H1 (cell line): ENCODE results near the gene ADGRD2. TPM values are rescaled to one million over a fixed set of nuclear protein-coding genes. Genes with fewer than 3 reads are reported as not detected.

Experiments used
- CTCF ChIA-PET: fragments of 300-600 bp; sonication (Branson Sonifier 250); formaldehyde crosslinking; loops from one replicate; lab custom pipeline; 2021; ENCODE audit not compliant: partially characterized antibody; lab: Charles Lee
- POLR2A ChIA-PET: fragments of 300-600 bp; sonication (Branson Sonifier 250); formaldehyde crosslinking; loops from one replicate; lab custom pipeline; 2021; ENCODE audit warnings: inconsistent platforms; ENCODE audit not compliant: partially characterized antibody; lab: Charles Lee
- DNase-seq, 2 experiments: peaks; one replicate each; pipeline versions ENCODE4 v3.0.0 to v3.0.0-alpha.2; 2010 to 2022; ENCODE audit warnings: low spot score in 2 of 2, low read depth in 1 of 2, mixed read lengths in 1 of 2
- FAIRE-seq: peaks from 2 replicates; lab custom pipeline; 2011; peaks lifted over from hg19 to GRCh38; lab: Jason Lieb, UNC
- H2AFZ ChIP-seq: 2 replicates; pipeline ENCODE4 v1.8.1; 2012; ENCODE audit warnings: low read length, inconsistent platforms
- H2AK5ac ChIP-seq: 2 replicates; pipeline ENCODE4 v1.6.1; 2013; ENCODE audit warnings: low read depth, low read length
- H2BK120ac ChIP-seq: replicated peaks from 2 replicates; pipeline ENCODE3; 2013; ENCODE audit warnings: low read depth, low read length, inconsistent platforms
- H2BK12ac ChIP-seq: 2 replicates; pipeline ENCODE4 v1.6.1; 2013; ENCODE audit warnings: low read depth, low read length
- H2BK15ac ChIP-seq: 2 replicates; pipeline ENCODE4 v1.6.1; 2013; ENCODE audit warnings: low read length
- H2BK20ac ChIP-seq: 2 replicates; pipeline ENCODE4 v1.6.1; 2013; ENCODE audit warnings: low read length
- H2BK5ac ChIP-seq: 2 replicates; pipeline ENCODE4 v1.6.1; 2013; ENCODE audit warnings: low read depth, low read length
- H3K14ac ChIP-seq: 2 replicates; pipeline ENCODE4 v1.6.1; 2013; ENCODE audit warnings: inconsistent platforms; ENCODE audit not compliant: insufficient read length
- H3K18ac ChIP-seq: 2 replicates; pipeline ENCODE4 v1.6.1; 2013; ENCODE audit warnings: low read length; ENCODE audit errors: extremely low read depth
- H3K23ac ChIP-seq: 2 replicates; pipeline ENCODE4 v1.6.1; 2013; ENCODE audit warnings: inconsistent platforms; ENCODE audit not compliant: insufficient read length
- H3K23me2 ChIP-seq: 2 replicates; pipeline ENCODE4 v1.6.1; 2013; ENCODE audit warnings: low read depth, low read length
- H3K27ac ChIP-seq: 2 replicates; pipeline ENCODE4 v1.6.1; 2011; ENCODE audit warnings: low read depth, low read length, inconsistent platforms
- H3K27me3 ChIP-seq, 4 experiments: replicated peaks in 1 of 4; 1 replicate in 1 of 4; 2 replicates in 3 of 4; pipeline versions ENCODE4 v1.6.1 to v1.8.1; 2011 to 2013; ENCODE audit warnings: low read length in 3 of 4, mild to moderate bottlenecking in 3 of 4, inconsistent platforms in 2 of 4, mixed read lengths in 2 of 4, moderate library complexity in 1 of 4; ENCODE audit not compliant: control insufficient read depth in 3 of 4, insufficient read depth in 3 of 4; ENCODE audit errors: extremely low read depth in 1 of 4
- H3K36me3 ChIP-seq, 4 experiments: 2 replicates each; pipeline versions ENCODE4 v1.6.1 to v1.8.1; 2011 to 2013; ENCODE audit warnings: mild to moderate bottlenecking in 4 of 4, low read length in 3 of 4, moderate library complexity in 2 of 4, control low read depth in 1 of 4, inconsistent platforms in 1 of 4; ENCODE audit not compliant: insufficient read depth in 4 of 4, control insufficient read depth in 2 of 4
- H3K4ac ChIP-seq: replicated peaks from 2 replicates; pipeline ENCODE3; 2013; ENCODE audit warnings: low read length, low read depth, mixed read lengths, inconsistent platforms; ENCODE audit not compliant: insufficient read length
- H3K4me1 ChIP-seq, 4 experiments: replicated peaks in 1 of 4; 1 replicate in 1 of 4; 2 replicates in 3 of 4; pipeline versions ENCODE4 v1.6.1 to v1.8.1; 2011 to 2013; ENCODE audit warnings: low read length in 3 of 4, inconsistent platforms in 2 of 4, mixed read lengths in 1 of 4; ENCODE audit not compliant: insufficient read depth in 4 of 4, control insufficient read depth in 3 of 4
- H3K4me2 ChIP-seq, 2 experiments: 2 replicates each; pipeline versions ENCODE4 v1.6.1 to v1.8.1; 2011 to 2013; ENCODE audit warnings: low read depth in 2 of 2, low read length in 2 of 2, control low read depth in 1 of 2, inconsistent platforms in 1 of 2, mild to moderate bottlenecking in 1 of 2; ENCODE audit not compliant: insufficient read depth in 1 of 2
- H3K4me3 ChIP-seq, 4 experiments: fragments of 200-600, 300-600 bp in 1 of 4; sonication (generic), shearing (Covaris generic), sonication (Bioruptor Twin) in 1 of 4; 2 replicates each; pipeline versions ENCODE4 v1.5.1 to v1.8.1; 2011 to 2016; ENCODE audit warnings: low read length in 4 of 4, low read depth in 3 of 4, control low read depth in 2 of 4, inconsistent platforms in 2 of 4, mild to moderate bottlenecking in 2 of 4, mixed read lengths in 1 of 4, moderate library complexity in 1 of 4; ENCODE audit not compliant: insufficient read depth in 2 of 4; ENCODE audit errors: extremely low read depth in 1 of 4
- H3K56ac ChIP-seq: replicated peaks from 2 replicates; pipeline ENCODE3; 2013; ENCODE audit warnings: low read depth, mild to moderate bottlenecking, mixed read lengths, low read length, inconsistent platforms; ENCODE audit not compliant: insufficient read length
- H3K79me1 ChIP-seq: 2 replicates; pipeline ENCODE4 v1.6.1; 2013; ENCODE audit warnings: low read depth, low read length, control low read depth
- H3K79me2 ChIP-seq, 2 experiments: 2 replicates each; pipeline versions ENCODE4 v1.6.1 to v1.8.1; 2012 to 2013; ENCODE audit warnings: low read length in 2 of 2, mild to moderate bottlenecking in 2 of 2, inconsistent platforms in 1 of 2; ENCODE audit not compliant: insufficient read depth in 2 of 2, control insufficient read depth in 1 of 2
- H3K9ac ChIP-seq, 4 experiments: replicated peaks in 1 of 4; 1 replicate in 1 of 4; 2 replicates in 3 of 4; pipeline versions ENCODE4 v1.6.1 to v1.8.1; 2011 to 2013; ENCODE audit warnings: low read depth in 3 of 4, low read length in 3 of 4, control low read depth in 2 of 4, mild to moderate bottlenecking in 2 of 4, moderate library complexity in 2 of 4, inconsistent platforms in 1 of 4; ENCODE audit errors: extremely low read depth in 1 of 4
- H3K9me3 ChIP-seq, 2 experiments: 2 replicates each; pipeline versions ENCODE4 v1.6.1 to v1.8.1; 2012 to 2013; ENCODE audit warnings: mild to moderate bottlenecking in 2 of 2, moderate library complexity in 2 of 2, control low read depth in 1 of 2, inconsistent platforms in 1 of 2, low read depth in 1 of 2, low read length in 1 of 2, mixed read lengths in 1 of 2; ENCODE audit not compliant: insufficient read depth in 2 of 2
- H4K20me1 ChIP-seq, 2 experiments: replicated peaks in 1 of 2; 2 replicates each; pipeline versions ENCODE3 to v1.8.1; 2011 to 2013; ENCODE audit warnings: inconsistent platforms in 2 of 2, low read length in 2 of 2, mild to moderate bottlenecking in 1 of 2; ENCODE audit not compliant: insufficient read depth in 2 of 2, control insufficient read depth in 1 of 2
- H4K5ac ChIP-seq: 2 replicates; pipeline ENCODE4 v1.6.1; 2013; ENCODE audit warnings: low read length, low read depth, mixed read lengths, inconsistent platforms; ENCODE audit not compliant: insufficient read length
- H4K8ac ChIP-seq: 2 replicates; pipeline ENCODE4 v1.8.0; 2013; ENCODE audit warnings: mild to moderate bottlenecking, moderate library complexity, low read length, inconsistent platforms; ENCODE audit not compliant: insufficient read depth; ENCODE audit errors: extremely low read depth
- H4K91ac ChIP-seq: replicated peaks from 2 replicates; pipeline ENCODE3; 2013; ENCODE audit warnings: low read length, mixed read lengths, inconsistent platforms; ENCODE audit not compliant: insufficient read length
- JUND ChIP-seq: IDR thresholded peaks from 2 replicates; pipeline ENCODE4 v1.6.1; 2011; ENCODE audit warnings: mild to moderate bottlenecking, improper control_type of control experiment, low read length
- SP4 ChIP-seq: IDR thresholded peaks from 2 replicates; pipeline ENCODE4 v1.6.1; 2012; ENCODE audit warnings: low read length, inconsistent platforms
- WGBS, 2 experiments: shearing (Covaris generic) in 1 of 2; methylation state at CpG; one replicate each; pipeline versions ENCODE4 v1.1.6 to v1.1.7; 2013 to 2015; ENCODE audit warnings: low lambda C conversion rate in 2 of 2, mixed read lengths in 2 of 2, inconsistent platforms in 1 of 2, low coverage in 1 of 2, missing lambda C conversion rate in 1 of 2; ENCODE audit not compliant: insufficient replicate concordance in 2 of 2, insufficient coverage in 1 of 2, insufficient read length in 1 of 2; ENCODE audit errors: extremely low coverage in 1 of 2, missing lambda C conversion rate in 1 of 2; 5-methylcytosine and 5-hydroxymethylcytosine counted together
- polyA plus RNA-seq, 7 experiments: library from polyadenylated mRNA; depleted of rRNA in 3 of 7; stranded (reverse) in 5 of 7; unstranded in 2 of 7; fragments of >200 nt in 5 of 7; fragments of 200-250 nt in 2 of 7; gene quantifications; 1 replicate in 5 of 7; 2 replicates in 1 of 7; 4 replicates in 1 of 7; pipeline versions ENCODE4 v1.2.1 to v1.2.3, GENCODE V29; 2011 to 2013; ENCODE audit warnings: missing spikeins in 2 of 7, mixed read lengths in 2 of 7
- total RNA-seq: library from RNA; stranded (reverse); fragmentation: NEBNext Ultra II Directional; extraction: Animal tissue kit (Norgen Biotek cat#: 25700); gene quantifications from 2 replicates; pipeline ENCODE4 v1.2.1, GENCODE V29; 2021

The ADGRD2 gene
- total and polyA plus RNA-seq, 2 of the 8 experiments (the other 6 are each of a cell fraction or from before 2014, with no cell fraction given) = 0.41 to 1.4 TPM

DNA sequence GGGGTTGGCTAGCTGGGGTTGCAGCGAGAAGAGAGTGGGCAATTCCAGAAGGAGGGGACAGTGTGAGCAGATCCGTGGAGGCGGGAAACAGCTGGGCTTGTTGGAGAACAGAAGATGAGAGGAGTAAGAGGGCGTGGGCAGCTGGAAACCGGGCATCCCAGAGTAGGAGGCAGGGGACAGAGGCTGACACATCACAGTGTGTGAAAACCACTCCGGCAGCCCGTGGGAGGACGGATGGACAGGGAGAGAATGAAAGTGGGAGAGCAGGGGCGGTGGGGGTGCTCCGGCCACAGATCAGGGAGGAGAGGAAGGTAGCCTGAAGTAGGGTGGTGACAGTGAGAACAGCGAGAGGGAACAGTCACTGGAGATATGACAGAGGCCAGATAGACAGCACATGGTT is 26.7 kb upstream of the ADGRD2 start:
- Histone ChIP-seq H2BK15ac (no peak overlapping the region), H2BK20ac (no peak overlapping the region), H3K4me2 (no peak overlapping the region), H3K9ac (no peak overlapping the region; a peak in 1 of 7 replicates), H3K9me3 (no peaks in the 10 kb centered on the region), H2BK120ac (no peak overlapping the region), H3K23ac (no peak overlapping the region), H3K4ac (no peak overlapping the region), H4K20me1 (no peaks in the 10 kb centered on the region), H3K4me3 (no peak overlapping the region), H2BK12ac (no peak overlapping the region), H2BK5ac (no peak overlapping the region), H3K18ac (no peak overlapping the region; the same call in 1 of the 2 replicates), H3K79me1 (no peaks in the 10 kb centered on the region), H3K27me3 (peaks cover 0 to 3% (median 0%) of the 10 kb centered on the region in 4 experiments; a peak in 2 of 7 replicates), H3K79me2 (no peaks in the 10 kb centered on the region), H3K4me1 (peaks cover 0 to 2% (median 0%) of the 10 kb centered on the region in 4 experiments; a peak in 3 of 7 replicates), H3K23me2 (no peaks in the 10 kb centered on the region), H3K27ac (no peak overlapping the region), H3K14ac (no peak overlapping the region), H2AK5ac (no peak overlapping the region), H2AFZ (no peak overlapping the region), H3K56ac (no peak overlapping the region), H3K36me3 (no peaks in the 10 kb centered on the region), H4K91ac (no peak overlapping the region), H4K8ac (no peak overlapping the region), H4K5ac (no peak overlapping the region)
- TF ChIP-seq JUND (no peak), SP4 (no peak)
- no peak for FAIRE-seq
- CTCF ChIA-PET = interaction anchor here (0.9 to 1.7 kb wide), 4 partner anchors 10 to 101 kb away, joined by 3 to 6 read pairs (median 4); no protein-coding TSS in a partner anchor
- POLR2A ChIA-PET = no interaction called here
- DNase-seq = no peak
- 85% methylated on average over 11 of the region's 11 CpGs; no CpG with 5 or more reads in 1 of the 2 experiments for WGBS, 2 experiments
